RWPE2 (cell line): ENCODE results near the gene TRAF7.

Experiments
- ATAC-seq: fragments of 200-7000 bp; cut with Tn5 transposase; 3 replicates; pipeline ENCODE4 v1.9.1; 2021; ENCODE audit warnings: low read depth
- DNase-seq: peaks from one replicate; pipeline ENCODE4 v3.0.0-alpha.2; 2020; ENCODE audit warnings: low spot score
- H3K27ac ChIP-seq: fragments of 450-650 bp; 2 replicates; pipeline ENCODE4 v1.5.1; 2017; ENCODE audit warnings: mild to moderate bottlenecking; ENCODE audit not compliant: poor library complexity, severe bottlenecking
- H3K27me3 ChIP-seq: fragments of 250-450 bp; sonication (Bioruptor Pico); 2 replicates; pipeline ENCODE4 v1.5.1; 2021; ENCODE audit warnings: mild to moderate bottlenecking, moderate library complexity; ENCODE audit not compliant: insufficient read depth, poor library complexity, severe bottlenecking
- H3K36me3 ChIP-seq: fragments of 250-450 bp; sonication (Bioruptor Pico); 2 replicates; pipeline ENCODE4 v1.5.1; 2020; ENCODE audit warnings: low read depth, mild to moderate bottlenecking, moderate library complexity
- H3K4me1 ChIP-seq: fragments of 250-450 bp; sonication (Bioruptor Pico); 2 replicates; pipeline ENCODE4 v1.5.1; 2021; ENCODE audit warnings: mild to moderate bottlenecking, moderate library complexity; ENCODE audit not compliant: insufficient read depth, poor library complexity, severe bottlenecking
- H3K4me3 ChIP-seq: fragments of 250-450 bp; sonication (Bioruptor Pico); 2 replicates; pipeline ENCODE4 v1.5.1; 2021; ENCODE audit warnings: mild to moderate bottlenecking, moderate library complexity; ENCODE audit not compliant: severe bottlenecking
- H3K9me3 ChIP-seq: fragments of 250-450 bp; sonication (Bioruptor Pico); 2 replicates; pipeline ENCODE4 v1.5.1; 2021; ENCODE audit warnings: mild to moderate bottlenecking, moderate library complexity; ENCODE audit not compliant: severe bottlenecking
- CTCF ChIP-seq: fragments of 450-650 bp; IDR thresholded peaks from one replicate; pipeline ENCODE4 v1.5.1; 2017; ENCODE audit warnings: mild to moderate bottlenecking, moderate library complexity; ENCODE audit not compliant: poor library complexity, severe bottlenecking

Gene TRAF7

GRCh38 chr16:2178321-2179106 is 22.9 kb downstream of the TRAF7 start:
- peak; percentile 40 for ATAC-seq
- Histone ChIP-seq H3K36me3 (peaks cover 35% of the 10 kb centered on the region), H3K27ac (no peak overlapping the region)

GRCh38 chr16:2179107-2179501 is 23.5 kb downstream of the TRAF7 start:
- Histone ChIP-seq H3K27ac (no peak overlapping the region), H3K4me1 (peaks cover 5% of the 10 kb centered on the region), H3K36me3 (peaks cover 32% of the 10 kb centered on the region), H3K27me3 (no peaks in the 10 kb centered on the region), H3K9me3 (no peaks in the 10 kb centered on the region), H3K4me3 (no peak overlapping the region)
- TF ChIP-seq CTCF, result no peak
- ATAC-seq, result no peak
- DNase-seq, result no peak

More at GRCh38 chr16:2178321-2179106, 22.9 kb downstream of the TRAF7 start:
- H3K4me1 ChIP-seq, result peaks cover 5% of the 10 kb centered on the region
- H3K4me3 ChIP-seq, result no peak overlapping the region
- TF ChIP-seq CTCF, result no peak
- no peak for DNase-seq
- no peaks in the 10 kb centered on the region for H3K27me3 ChIP-seq
- H3K9me3 ChIP-seq, result no peaks in the 10 kb centered on the region

GRCh38 chr16:2179576-2179975 is 24.0 kb downstream of the TRAF7 start:
- no peak for TF ChIP-seq CTCF
- no peak for ATAC-seq
- peaks cover 27% of the 10 kb centered on the region for H3K36me3 ChIP-seq
- H3K9me3 ChIP-seq, result no peaks in the 10 kb centered on the region
- no peak for DNase-seq
- H3K27ac ChIP-seq, result no peak overlapping the region
- no peaks in the 10 kb centered on the region for H3K27me3 ChIP-seq
- H3K4me3 ChIP-seq, result no peak overlapping the region
- peaks cover 5% of the 10 kb centered on the region for H3K4me1 ChIP-seq

DNA sequence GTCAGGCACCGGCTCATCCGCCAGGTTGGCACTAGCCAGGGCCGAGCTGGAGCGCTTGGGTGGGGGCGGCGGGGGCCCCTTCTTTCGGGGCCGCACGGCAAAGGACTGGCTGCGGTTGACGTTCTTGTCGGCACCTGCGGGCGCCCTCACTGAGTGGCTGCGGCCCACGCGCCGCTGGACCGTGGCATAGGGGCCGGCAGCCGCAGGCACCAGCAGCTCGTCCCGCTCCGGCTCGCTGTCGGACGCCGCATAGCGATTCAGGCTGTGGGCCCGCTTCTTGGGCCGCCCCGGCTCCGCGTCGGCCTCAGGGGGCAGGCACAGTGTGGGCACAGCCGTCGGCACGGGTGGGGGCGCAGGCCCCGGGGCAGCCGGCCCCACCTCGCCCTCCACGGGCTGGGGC is 24.9 kb downstream of the TRAF7 start:
- DNase-seq, result no peak
- H3K4me3 ChIP-seq, result no peak overlapping the region
- peaks cover 5% of the 10 kb centered on the region for H3K4me1 ChIP-seq
- no peak for ATAC-seq
- no peak for TF ChIP-seq CTCF
- no peak overlapping the region for H3K27ac ChIP-seq
- no peaks in the 10 kb centered on the region for H3K27me3 ChIP-seq
- H3K9me3 ChIP-seq, result no peaks in the 10 kb centered on the region
- peaks cover 23% of the 10 kb centered on the region for H3K36me3 ChIP-seq
